Measurements from ENCODE around the gene KBTBD7.

KBTBD7 gene

DNA sequence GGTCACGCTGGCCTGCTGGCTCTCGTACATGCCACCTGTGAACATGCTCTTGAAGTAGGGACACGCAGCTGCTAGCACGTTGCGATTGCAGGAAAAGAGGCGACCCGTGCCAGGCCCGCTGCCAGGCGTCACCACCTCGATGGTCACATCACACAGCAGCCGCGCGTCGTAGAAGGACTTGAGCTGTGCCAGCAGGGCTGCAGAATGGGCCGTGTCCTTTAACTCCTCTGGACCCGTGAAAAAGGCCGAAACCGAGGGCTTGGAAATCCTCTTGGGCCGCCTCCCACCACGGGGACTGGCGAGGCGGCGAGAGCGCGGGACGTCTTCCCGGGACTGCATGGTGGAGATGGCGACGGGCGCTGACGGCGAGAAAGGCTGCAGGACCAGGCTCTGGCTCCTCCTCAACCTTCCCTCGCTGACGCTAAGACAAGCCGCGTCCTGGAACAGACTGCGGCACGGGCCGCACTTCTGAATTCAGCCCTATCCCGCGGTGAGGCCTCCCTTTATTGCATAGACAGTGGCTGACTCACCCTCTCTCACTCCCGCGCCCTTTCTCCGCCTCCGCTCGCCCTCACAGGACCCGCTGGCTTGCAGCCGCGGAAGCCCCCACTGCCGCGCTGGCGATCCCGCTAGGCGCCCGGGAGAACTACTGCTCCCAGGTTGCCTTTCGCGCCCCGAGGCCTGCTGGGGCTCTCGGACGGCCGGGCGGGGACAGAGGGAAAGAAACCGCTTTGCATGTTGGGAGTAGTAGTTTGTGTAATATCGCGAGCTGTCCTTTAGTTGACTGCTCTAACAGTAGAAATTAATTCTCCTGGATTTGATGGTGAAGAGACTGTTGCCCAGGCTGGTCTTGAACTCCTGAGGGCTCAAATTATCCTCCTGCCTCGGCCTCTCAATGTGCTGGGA lies at the start of gene KBTBD7 (continued):
- TF ChIP-seq, protein P1, sequence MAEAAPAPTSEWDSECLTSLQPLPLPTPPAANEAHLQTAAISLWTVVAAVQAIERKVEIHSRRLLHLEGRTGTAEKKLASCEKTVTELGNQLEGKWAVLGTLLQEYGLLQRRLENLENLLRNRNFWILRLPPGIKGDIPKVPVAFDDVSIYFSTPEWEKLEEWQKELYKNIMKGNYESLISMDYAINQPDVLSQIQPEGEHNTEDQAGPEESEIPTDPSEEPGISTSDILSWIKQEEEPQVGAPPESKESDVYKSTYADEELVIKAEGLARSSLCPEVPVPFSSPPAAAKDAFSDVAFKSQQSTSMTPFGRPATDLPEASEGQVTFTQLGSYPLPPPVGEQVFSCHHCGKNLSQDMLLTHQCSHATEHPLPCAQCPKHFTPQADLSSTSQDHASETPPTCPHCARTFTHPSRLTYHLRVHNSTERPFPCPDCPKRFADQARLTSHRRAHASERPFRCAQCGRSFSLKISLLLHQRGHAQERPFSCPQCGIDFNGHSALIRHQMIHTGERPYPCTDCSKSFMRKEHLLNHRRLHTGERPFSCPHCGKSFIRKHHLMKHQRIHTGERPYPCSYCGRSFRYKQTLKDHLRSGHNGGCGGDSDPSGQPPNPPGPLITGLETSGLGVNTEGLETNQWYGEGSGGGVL (tag by site-specific recombination; IDR thresholded peaks at IDR 0.05) = peak; percentile 86
- TF ChIP-seq ZNF768 (tag by site-specific recombination; IDR thresholded peaks at IDR 0.05) (no peak), ZNF404 (tag by site-specific recombination; IDR thresholded peaks at IDR 0.05) (no peak), ZNF837 (tag by site-specific recombination; IDR thresholded peaks at IDR 0.05) (no peak), SCRT1 (tag by site-specific recombination; IDR thresholded peaks at IDR 0.05; ENCODE audit: borderline replicate concordance) (no peak), ZNF157 (tag by site-specific recombination; IDR thresholded peaks at IDR 0.05) (no peak), ZNF776 (tag by site-specific recombination; IDR thresholded peaks at IDR 0.05; ENCODE audit: borderline replicate concordance) (no peak), ZBTB48 (tag by site-specific recombination; IDR thresholded peaks at IDR 0.05) (no peak), GLI4 (tag by site-specific recombination; IDR thresholded peaks at IDR 0.05) (0 out of 2 replicates have a peak, but pooled peaks have one; percentile 63), ZNF146 (tag by site-specific recombination; IDR thresholded peaks at IDR 0.05) (peak; percentile 27; the same call in 1 of the 2 replicates), ZNF600 (tag by site-specific recombination; IDR thresholded peaks at IDR 0.05) (peak; percentile 99), ZNF16 (tag by site-specific recombination; IDR thresholded peaks at IDR 0.05; ENCODE audit: low read depth) (no peak), HOXA7 (CRISPR knock-in tag; IDR thresholded peaks at IDR 0.05; ENCODE audit: borderline replicate concordance) (no peak), ZNF132 (tag by site-specific recombination; IDR thresholded peaks at IDR 0.05; ENCODE audit: borderline replicate concordance) (no peak), ZNF660 (tag by site-specific recombination; IDR thresholded peaks at IDR 0.05) (peak; percentile 84), ZNF658 (tag by site-specific recombination; IDR thresholded peaks at IDR 0.05) (no peak), ZBTB17 (tag by site-specific recombination; IDR thresholded peaks at IDR 0.05) (peak; percentile 94), ZNF292 (tag by site-specific recombination; IDR thresholded peaks at IDR 0.05; ENCODE audit: borderline replicate concordance, low read depth) (no peak), ZNF629 (tag by site-specific recombination; IDR thresholded peaks at IDR 0.05) (peak; percentile 92), ZFHX2 (tag by site-specific recombination; conservative IDR thresholded peaks at IDR 0.05) (peak; percentile 97), SP3 (tag by site-specific recombination; IDR thresholded peaks at IDR 0.05) (peak; percentile 88), ZNF335 (tag by site-specific recombination; conservative IDR thresholded peaks at IDR 0.05) (peak; percentile 91), ZNF24 (tag by site-specific recombination; IDR thresholded peaks at IDR 0.05) (peak; percentile 95), ZNF549 (tag by site-specific recombination; IDR thresholded peaks at IDR 0.05) (no peak)
- TF ChIP-seq, protein P2, sequence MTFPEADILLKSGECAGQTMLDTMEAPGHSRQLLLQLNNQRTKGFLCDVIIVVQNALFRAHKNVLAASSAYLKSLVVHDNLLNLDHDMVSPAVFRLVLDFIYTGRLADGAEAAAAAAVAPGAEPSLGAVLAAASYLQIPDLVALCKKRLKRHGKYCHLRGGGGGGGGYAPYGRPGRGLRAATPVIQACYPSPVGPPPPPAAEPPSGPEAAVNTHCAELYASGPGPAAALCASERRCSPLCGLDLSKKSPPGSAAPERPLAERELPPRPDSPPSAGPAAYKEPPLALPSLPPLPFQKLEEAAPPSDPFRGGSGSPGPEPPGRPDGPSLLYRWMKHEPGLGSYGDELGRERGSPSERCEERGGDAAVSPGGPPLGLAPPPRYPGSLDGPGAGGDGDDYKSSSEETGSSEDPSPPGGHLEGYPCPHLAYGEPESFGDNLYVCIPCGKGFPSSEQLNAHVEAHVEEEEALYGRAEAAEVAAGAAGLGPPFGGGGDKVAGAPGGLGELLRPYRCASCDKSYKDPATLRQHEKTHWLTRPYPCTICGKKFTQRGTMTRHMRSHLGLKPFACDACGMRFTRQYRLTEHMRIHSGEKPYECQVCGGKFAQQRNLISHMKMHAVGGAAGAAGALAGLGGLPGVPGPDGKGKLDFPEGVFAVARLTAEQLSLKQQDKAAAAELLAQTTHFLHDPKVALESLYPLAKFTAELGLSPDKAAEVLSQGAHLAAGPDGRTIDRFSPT (tag by site-specific recombination; IDR thresholded peaks at IDR 0.05) = peak; percentile 85
- TF ChIP-seq, protein P3, sequence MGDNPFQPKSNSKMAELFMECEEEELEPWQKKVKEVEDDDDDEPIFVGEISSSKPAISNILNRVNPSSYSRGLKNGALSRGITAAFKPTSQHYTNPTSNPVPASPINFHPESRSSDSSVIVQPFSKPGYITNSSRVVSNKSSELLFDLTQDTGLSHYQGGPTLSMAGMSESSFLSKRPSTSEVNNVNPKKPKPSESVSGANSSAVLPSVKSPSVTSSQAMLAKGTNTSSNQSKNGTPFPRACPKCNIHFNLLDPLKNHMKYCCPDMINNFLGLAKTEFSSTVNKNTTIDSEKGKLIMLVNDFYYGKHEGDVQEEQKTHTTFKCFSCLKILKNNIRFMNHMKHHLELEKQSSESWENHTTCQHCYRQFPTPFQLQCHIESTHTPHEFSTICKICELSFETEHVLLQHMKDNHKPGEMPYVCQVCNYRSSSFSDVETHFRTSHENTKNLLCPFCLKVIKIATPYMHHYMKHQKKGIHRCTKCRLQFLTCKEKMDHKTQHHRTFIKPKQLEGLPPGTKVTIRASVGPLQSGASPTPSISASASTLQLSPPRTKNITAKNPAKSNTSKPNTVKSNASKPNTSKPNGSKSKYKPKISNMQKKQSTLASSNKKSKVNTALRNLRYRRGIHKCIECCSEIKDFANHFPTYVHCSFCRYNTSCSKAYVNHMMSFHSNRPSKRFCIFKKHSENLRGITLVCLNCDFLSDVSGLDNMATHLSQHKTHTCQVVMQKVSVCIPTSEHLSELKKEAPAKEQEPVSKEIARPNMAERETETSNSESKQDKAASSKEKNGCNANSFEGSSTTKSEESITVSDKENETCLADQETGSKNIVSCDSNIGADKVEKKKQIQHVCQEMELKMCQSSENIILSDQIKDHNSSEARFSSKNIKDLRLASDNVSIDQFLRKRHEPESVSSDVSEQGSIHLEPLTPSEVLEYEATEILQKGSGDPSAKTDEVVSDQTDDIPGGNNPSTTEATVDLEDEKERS (tag by site-specific recombination; IDR thresholded peaks at IDR 0.05) = peak; percentile 11; the same call in 1 of the 2 replicates
- TF ChIP-seq, protein P4, sequence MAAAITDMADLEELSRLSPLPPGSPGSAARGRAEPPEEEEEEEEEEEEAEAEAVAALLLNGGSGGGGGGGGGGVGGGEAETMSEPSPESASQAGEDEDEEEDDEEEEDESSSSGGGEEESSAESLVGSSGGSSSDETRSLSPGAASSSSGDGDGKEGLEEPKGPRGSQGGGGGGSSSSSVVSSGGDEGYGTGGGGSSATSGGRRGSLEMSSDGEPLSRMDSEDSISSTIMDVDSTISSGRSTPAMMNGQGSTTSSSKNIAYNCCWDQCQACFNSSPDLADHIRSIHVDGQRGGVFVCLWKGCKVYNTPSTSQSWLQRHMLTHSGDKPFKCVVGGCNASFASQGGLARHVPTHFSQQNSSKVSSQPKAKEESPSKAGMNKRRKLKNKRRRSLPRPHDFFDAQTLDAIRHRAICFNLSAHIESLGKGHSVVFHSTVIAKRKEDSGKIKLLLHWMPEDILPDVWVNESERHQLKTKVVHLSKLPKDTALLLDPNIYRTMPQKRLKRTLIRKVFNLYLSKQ (tag by site-specific recombination; IDR thresholded peaks at IDR 0.05; ENCODE audit: borderline replicate concordance) = no peak
- TF ChIP-seq, protein P5, sequence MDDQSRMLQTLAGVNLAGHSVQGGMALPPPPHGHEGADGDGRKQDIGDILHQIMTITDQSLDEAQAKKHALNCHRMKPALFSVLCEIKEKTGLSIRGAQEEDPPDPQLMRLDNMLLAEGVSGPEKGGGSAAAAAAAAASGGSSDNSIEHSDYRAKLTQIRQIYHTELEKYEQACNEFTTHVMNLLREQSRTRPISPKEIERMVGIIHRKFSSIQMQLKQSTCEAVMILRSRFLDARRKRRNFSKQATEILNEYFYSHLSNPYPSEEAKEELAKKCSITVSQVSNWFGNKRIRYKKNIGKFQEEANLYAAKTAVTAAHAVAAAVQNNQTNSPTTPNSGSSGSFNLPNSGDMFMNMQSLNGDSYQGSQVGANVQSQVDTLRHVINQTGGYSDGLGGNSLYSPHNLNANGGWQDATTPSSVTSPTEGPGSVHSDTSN (CRISPR knock-in tag; IDR thresholded peaks at IDR 0.05) = no peak
- TF ChIP-seq, protein P6, sequence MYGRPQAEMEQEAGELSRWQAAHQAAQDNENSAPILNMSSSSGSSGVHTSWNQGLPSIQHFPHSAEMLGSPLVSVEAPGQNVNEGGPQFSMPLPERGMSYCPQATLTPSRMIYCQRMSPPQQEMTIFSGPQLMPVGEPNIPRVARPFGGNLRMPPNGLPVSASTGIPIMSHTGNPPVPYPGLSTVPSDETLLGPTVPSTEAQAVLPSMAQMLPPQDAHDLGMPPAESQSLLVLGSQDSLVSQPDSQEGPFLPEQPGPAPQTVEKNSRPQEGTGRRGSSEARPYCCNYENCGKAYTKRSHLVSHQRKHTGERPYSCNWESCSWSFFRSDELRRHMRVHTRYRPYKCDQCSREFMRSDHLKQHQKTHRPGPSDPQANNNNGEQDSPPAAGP (tag by site-specific recombination; IDR thresholded peaks at IDR 0.05) = peak; percentile 97

Measured in HEK293 (cell line).